Measurements from ENCODE around the gene LAMB3.

DNA sequence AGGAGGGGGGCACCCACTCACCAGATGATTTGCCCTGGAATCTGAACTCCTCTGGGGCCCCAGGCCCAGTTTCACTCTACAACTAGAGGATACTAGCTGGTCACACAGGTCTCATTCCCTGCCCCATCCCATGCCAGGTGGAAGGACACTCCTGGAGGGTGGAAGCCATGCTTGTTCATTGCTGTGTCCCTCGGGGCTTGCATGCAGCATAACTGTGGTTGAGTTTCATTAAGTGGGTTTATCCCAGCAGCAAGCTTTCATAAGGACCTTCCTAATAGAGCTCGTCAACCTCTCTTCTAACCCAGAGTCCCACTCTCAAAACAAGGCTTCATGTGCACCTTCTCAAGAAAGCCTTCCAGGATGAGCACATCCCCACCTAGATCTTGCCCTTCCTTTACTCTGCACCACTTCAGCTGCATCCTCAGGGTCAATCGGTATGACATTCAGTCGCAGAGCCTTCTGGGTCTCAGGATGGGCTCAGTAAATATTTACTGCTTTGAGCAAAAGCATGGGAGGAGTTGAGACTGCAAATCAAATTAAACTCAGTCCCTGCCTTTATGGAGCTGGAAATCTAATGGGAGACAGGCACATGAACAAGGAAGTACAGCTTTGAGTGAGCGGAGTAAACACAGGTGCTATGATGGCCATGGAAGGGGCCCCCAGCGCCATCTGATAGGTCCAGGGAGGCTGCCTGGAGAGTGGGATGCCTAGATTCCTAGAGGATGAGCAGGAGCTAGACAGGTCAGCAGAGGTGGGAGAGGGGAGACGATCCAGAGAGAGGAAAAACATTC, 32.3 kb downstream of the LAMB3 start:
- TF ChIP-seq, protein P1, sequence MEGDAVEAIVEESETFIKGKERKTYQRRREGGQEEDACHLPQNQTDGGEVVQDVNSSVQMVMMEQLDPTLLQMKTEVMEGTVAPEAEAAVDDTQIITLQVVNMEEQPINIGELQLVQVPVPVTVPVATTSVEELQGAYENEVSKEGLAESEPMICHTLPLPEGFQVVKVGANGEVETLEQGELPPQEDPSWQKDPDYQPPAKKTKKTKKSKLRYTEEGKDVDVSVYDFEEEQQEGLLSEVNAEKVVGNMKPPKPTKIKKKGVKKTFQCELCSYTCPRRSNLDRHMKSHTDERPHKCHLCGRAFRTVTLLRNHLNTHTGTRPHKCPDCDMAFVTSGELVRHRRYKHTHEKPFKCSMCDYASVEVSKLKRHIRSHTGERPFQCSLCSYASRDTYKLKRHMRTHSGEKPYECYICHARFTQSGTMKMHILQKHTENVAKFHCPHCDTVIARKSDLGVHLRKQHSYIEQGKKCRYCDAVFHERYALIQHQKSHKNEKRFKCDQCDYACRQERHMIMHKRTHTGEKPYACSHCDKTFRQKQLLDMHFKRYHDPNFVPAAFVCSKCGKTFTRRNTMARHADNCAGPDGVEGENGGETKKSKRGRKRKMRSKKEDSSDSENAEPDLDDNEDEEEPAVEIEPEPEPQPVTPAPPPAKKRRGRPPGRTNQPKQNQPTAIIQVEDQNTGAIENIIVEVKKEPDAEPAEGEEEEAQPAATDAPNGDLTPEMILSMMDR (IDR thresholded peaks at IDR 0.05), result no peak
- TF ChIP-seq ZFX (IDR thresholded peaks at IDR 0.05; ENCODE audit: borderline replicate concordance), result no peak

Data from 22Rv1 (cell line).